Breast epithelium (tissue), 3 donors: ENCODE data around the gene STT3B.

Source experiments
- CTCF ChIP-seq, 3 donors: fragments of 450-650 bp; IDR thresholded peaks; one replicate each; pipeline ENCODE4 v1.5.1; 2016 to 2017; ENCODE audit warnings: antibody characterized with exemption in 3 of 3, mild to moderate bottlenecking in 3 of 3, moderate library complexity in 3 of 3
- POLR2A ChIP-seq: fragments of 450-650 bp; IDR thresholded peaks from one replicate; pipeline ENCODE4 v1.6.1; 2016; ENCODE audit warnings: antibody characterized with exemption, mild to moderate bottlenecking, moderate library complexity
- POLR2AphosphoS5 ChIP-seq, 3 donors: sonication (generic); formaldehyde crosslinking; IDR thresholded peaks; one replicate each; pipeline ENCODE4 v1.6.1; 2017; ENCODE audit warnings: antibody characterized with exemption in 3 of 3

DNA sequence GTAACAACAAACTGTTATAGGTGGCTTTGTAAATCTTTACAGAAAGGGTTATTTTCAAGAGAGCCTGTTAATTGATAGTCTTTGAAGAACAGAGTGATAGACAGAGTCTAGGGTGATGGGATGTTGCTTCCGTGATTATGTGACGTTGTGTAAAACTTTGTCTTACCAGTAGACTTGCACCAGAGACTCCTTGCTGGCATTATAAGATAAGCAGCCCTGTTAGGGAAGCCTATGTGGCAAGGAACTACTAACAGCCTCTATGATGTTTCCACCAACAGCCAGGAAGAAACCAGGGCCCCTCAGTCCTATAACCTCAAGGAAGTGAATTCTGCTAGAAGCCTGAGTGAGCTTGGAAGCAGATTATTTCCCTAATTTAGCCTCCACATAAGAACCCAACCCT is 18.9 kb downstream of the STT3B start:
- TF ChIP-seq POLR2AphosphoS5 (IDR thresholded peaks at IDR 0.05) = no peak
- TF ChIP-seq POLR2A = no peak
- TF ChIP-seq CTCF (IDR thresholded peaks at IDR 0.05) = no peak
